Panc1 (cell line): ENCODE measurements around the gene TAOK1. TPM values are rescaled to one million over a fixed set of nuclear protein-coding genes. Genes with fewer than 3 reads are reported as not detected.
"Not testable (repeated sequence)": the region's sequence is repeated elsewhere in the genome, so short reads cannot be mapped to it uniquely, and the experiment has no call there.

Source experiments
- ATAC-seq: fragments of 200-7000 bp; cut with Tn5 transposase; 2 replicates; pipeline ENCODE4 v1.9.1; 2020; ENCODE audit warnings: mild to moderate bottlenecking, moderate library complexity
- BruUV-seq: library from RNA; stranded (reverse); fragments of 400-500 nt; replicated peaks from 2 replicates; lab custom pipeline; 2021; lab: Mats Ljungman, UMichigan
- CTCF ChIA-PET: fragments of 300-600 bp; sonication (Branson Sonifier 250); formaldehyde crosslinking; loops from one replicate; lab custom pipeline; 2022; ENCODE audit warnings: antibody characterized with exemption; lab: Charles Lee
- POLR2A ChIA-PET: fragments of 300-600 bp; sonication (Branson Sonifier 250); formaldehyde crosslinking; loops from one replicate; lab custom pipeline; 2022; ENCODE audit warnings: antibody characterized with exemption; lab: Charles Lee
- DNase-seq: peaks from one replicate; pipeline ENCODE4 v3.0.0-alpha.2; 2010; ENCODE audit warnings: low read depth, low spot score
- H3K27ac ChIP-seq: 2 replicates; pipeline ENCODE4 v1.5.1; 2011; ENCODE audit warnings: mild to moderate bottlenecking, low read length, inconsistent platforms
- H3K27me3 ChIP-seq: fragments of 200-500 bp; sonication (Bioruptor generic); 2 replicates; pipeline ENCODE4 v1.6.0; 2014; ENCODE audit warnings: low read length, inconsistent platforms; ENCODE audit not compliant: control insufficient read depth, insufficient read depth
- H3K36me3 ChIP-seq: fragments of 200-500 bp; sonication (Bioruptor generic); 2 replicates; pipeline ENCODE4 v1.5.1; 2014; ENCODE audit warnings: inconsistent platforms, mild to moderate bottlenecking, low read length, moderate library complexity; ENCODE audit not compliant: control insufficient read depth, insufficient read depth
- H3K4me1 ChIP-seq: 2 replicates; pipeline ENCODE4 v1.5.1; 2011; ENCODE audit warnings: inconsistent platforms, mild to moderate bottlenecking, low read length, moderate library complexity; ENCODE audit not compliant: control insufficient read depth, insufficient read depth
- H3K4me3 ChIP-seq, 2 experiments: 2 replicates each; pipeline ENCODE4 v1.5.1; 2011 to 2012; ENCODE audit warnings: low read depth in 2 of 2, low read length in 2 of 2, mild to moderate bottlenecking in 2 of 2, inconsistent platforms in 1 of 2, moderate library complexity in 1 of 2
- H3K9me3 ChIP-seq: fragments of 200-500 bp; sonication (Bioruptor generic); 2 replicates; pipeline ENCODE4 v1.5.1; 2014; ENCODE audit warnings: low read depth, mild to moderate bottlenecking, inconsistent platforms, low read length, moderate library complexity; ENCODE audit not compliant: control insufficient read depth, insufficient read depth
- POLR2AphosphoS5 ChIP-seq: IDR thresholded peaks from 2 replicates; pipeline ENCODE4 v1.6.1; 2012; ENCODE audit warnings: mild to moderate bottlenecking, low read depth, low read length, moderate library complexity
- SIN3A ChIP-seq: IDR thresholded peaks from 2 replicates; pipeline ENCODE4 v1.6.1; 2012; ENCODE audit warnings: low read depth, mild to moderate bottlenecking, low read length, moderate library complexity, borderline replicate concordance; ENCODE audit not compliant: insufficient read depth
- TCF7L2 ChIP-seq: IDR thresholded peaks from 2 replicates; pipeline ENCODE4 v1.6.1; 2011; ENCODE audit warnings: mild to moderate bottlenecking, low read depth, low read length, inconsistent platforms
- in situ Hi-C: cut with HindIII; loops from 2 replicates; pipeline ENCODE4 v1.10.0; 2016; ENCODE audit warnings: low sequenced_read_pairs, low pct_unique_long_range_greater_than_20kb
- intact Hi-C: fragments of 100-400 bp; cut with micrococcal nuclease; formaldehyde crosslinking; loops from one replicate; pipeline ENCODE4 v1.10.0; 2022; ENCODE audit not compliant: unreplicated experiment
- total RNA-seq: library from RNA; stranded (reverse); gene quantifications from one replicate; pipeline ENCODE4 v1.2.1, GENCODE V29; 2021; ENCODE audit not compliant: unreplicated experiment
- TF ChIP-seq, protein P1 (sequence below), 2 experiments: IDR thresholded peaks; 2 replicates each; pipeline ENCODE4 v1.6.1; 2011 to 2012; ENCODE audit warnings: low read depth in 2 of 2, control low read depth in 1 of 2, low read length in 1 of 2, mild to moderate bottlenecking in 1 of 2, moderate library complexity in 1 of 2; ENCODE audit not compliant: insufficient read depth in 1 of 2
- TF ChIP-seq, protein P2 (sequence below): fragments of 450-650 bp; IDR thresholded peaks from 2 replicates; pipeline ENCODE4 v1.5.1; 2017; ENCODE audit warnings: mild to moderate bottlenecking

Gene TAOK1
- total RNA-seq, 1 experiment from 2014 or later, result 111 TPM

- CTCF ChIA-PET, result no interaction called here
- Histone ChIP-seq H3K27ac (no peak overlapping the region), H3K4me1 (no peaks in the 10 kb centered on the region), H3K9me3 (no peaks in the 10 kb centered on the region), H3K27me3 (no peaks in the 10 kb centered on the region), H3K4me3 (no peak overlapping the region), H3K36me3 (peaks cover 16% of the 10 kb centered on the region)
- TF ChIP-seq, protein P1, sequence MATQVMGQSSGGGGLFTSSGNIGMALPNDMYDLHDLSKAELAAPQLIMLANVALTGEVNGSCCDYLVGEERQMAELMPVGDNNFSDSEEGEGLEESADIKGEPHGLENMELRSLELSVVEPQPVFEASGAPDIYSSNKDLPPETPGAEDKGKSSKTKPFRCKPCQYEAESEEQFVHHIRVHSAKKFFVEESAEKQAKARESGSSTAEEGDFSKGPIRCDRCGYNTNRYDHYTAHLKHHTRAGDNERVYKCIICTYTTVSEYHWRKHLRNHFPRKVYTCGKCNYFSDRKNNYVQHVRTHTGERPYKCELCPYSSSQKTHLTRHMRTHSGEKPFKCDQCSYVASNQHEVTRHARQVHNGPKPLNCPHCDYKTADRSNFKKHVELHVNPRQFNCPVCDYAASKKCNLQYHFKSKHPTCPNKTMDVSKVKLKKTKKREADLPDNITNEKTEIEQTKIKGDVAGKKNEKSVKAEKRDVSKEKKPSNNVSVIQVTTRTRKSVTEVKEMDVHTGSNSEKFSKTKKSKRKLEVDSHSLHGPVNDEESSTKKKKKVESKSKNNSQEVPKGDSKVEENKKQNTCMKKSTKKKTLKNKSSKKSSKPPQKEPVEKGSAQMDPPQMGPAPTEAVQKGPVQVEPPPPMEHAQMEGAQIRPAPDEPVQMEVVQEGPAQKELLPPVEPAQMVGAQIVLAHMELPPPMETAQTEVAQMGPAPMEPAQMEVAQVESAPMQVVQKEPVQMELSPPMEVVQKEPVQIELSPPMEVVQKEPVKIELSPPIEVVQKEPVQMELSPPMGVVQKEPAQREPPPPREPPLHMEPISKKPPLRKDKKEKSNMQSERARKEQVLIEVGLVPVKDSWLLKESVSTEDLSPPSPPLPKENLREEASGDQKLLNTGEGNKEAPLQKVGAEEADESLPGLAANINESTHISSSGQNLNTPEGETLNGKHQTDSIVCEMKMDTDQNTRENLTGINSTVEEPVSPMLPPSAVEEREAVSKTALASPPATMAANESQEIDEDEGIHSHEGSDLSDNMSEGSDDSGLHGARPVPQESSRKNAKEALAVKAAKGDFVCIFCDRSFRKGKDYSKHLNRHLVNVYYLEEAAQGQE (IDR thresholded peaks at IDR 0.05; ENCODE audit: insufficient read depth in 1 of 2, low read depth in 2 of 2, low read length in 1 of 2), result no peak
- TF ChIP-seq POLR2AphosphoS5 (no peak), SIN3A (no peak), TCF7L2 (no peak)
- TF ChIP-seq, protein P2, sequence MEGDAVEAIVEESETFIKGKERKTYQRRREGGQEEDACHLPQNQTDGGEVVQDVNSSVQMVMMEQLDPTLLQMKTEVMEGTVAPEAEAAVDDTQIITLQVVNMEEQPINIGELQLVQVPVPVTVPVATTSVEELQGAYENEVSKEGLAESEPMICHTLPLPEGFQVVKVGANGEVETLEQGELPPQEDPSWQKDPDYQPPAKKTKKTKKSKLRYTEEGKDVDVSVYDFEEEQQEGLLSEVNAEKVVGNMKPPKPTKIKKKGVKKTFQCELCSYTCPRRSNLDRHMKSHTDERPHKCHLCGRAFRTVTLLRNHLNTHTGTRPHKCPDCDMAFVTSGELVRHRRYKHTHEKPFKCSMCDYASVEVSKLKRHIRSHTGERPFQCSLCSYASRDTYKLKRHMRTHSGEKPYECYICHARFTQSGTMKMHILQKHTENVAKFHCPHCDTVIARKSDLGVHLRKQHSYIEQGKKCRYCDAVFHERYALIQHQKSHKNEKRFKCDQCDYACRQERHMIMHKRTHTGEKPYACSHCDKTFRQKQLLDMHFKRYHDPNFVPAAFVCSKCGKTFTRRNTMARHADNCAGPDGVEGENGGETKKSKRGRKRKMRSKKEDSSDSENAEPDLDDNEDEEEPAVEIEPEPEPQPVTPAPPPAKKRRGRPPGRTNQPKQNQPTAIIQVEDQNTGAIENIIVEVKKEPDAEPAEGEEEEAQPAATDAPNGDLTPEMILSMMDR, result no peak
- in situ Hi-C loops (no loop called here), intact Hi-C loops (no loop called here)
- POLR2A ChIA-PET, result no interaction called here
- DNase-seq (no peak), ATAC-seq (no peak)
- no TSS peak for BruUV-seq
Observed at GRCh38 chr17:29469276-29469675, 79.1 kb downstream of the TAOK1 start.

DNA sequence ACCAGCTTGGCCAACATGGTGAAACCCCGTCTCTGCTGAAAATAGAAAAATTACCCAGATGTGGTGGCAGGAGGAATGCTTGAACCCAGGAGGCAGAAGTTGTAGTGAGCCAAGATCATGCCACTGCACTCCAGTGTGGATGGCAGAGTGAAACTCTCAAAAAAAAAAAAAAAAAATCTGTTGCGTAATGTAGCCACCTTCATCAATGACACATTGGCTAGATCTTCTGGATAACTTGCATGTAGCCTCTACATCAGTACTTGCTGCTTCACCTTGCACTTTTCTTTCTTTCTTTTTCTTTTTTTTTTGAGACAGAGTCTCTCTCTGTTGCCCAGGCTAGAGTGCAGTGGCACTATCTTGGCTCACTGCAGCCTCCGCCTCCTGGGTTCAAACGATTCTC lies 83.3 kb downstream of the TAOK1 start:
- H3K27ac ChIP-seq, H3K4me1 ChIP-seq, H3K27me3 ChIP-seq, CTCF ChIA-PET, BruUV-seq, H3K4me3 ChIP-seq, H3K9me3 ChIP-seq, in situ Hi-C loops, ATAC-seq, intact Hi-C loops, DNase-seq: not testable (repeated sequence)
- POLR2A ChIA-PET, result interaction anchor here (0.7 kb wide), 1 partner anchor 98 kb away, joined by 3 read pairs; no protein-coding TSS in a partner anchor
- H3K36me3 ChIP-seq, result peaks cover 22% of the 10 kb centered on the region

- TF ChIP-seq, protein P2, result no peak
- TF ChIP-seq, protein P1 (IDR thresholded peaks at IDR 0.05; ENCODE audit: insufficient read depth in 1 of 2, low read depth in 2 of 2, low read length in 1 of 2), result no peak
- TF ChIP-seq POLR2AphosphoS5 (no peak), TCF7L2 (no peak), SIN3A (no peak)
- no peak for DNase-seq
- H3K27me3 ChIP-seq, result no peaks in the 10 kb centered on the region
- no peak overlapping the region for H3K4me3 ChIP-seq
- no peak overlapping the region for H3K27ac ChIP-seq
- ATAC-seq, result no peak
- no TSS peak for BruUV-seq
- peaks cover 22% of the 10 kb centered on the region for H3K36me3 ChIP-seq
- ChIA-PET CTCF (no interaction called here), POLR2A (no interaction called here)
- no peaks in the 10 kb centered on the region for H3K4me1 ChIP-seq
- no peaks in the 10 kb centered on the region for H3K9me3 ChIP-seq
- intact Hi-C loops, result no loop called here
- in situ Hi-C loops, result no loop called here
Observed at GRCh38 chr17:29474297-29474696, 84.1 kb downstream of the TAOK1 start.
